ENCODE data around the gene DCLRE1C. TPM values are rescaled to one million over a fixed set of nuclear protein-coding genes. Genes with fewer than 3 reads are reported as not detected.

Gene DCLRE1C
- total and polyA plus RNA-seq, 5 experiments from 2014 or later, result 15.8 to 32.4 (median 20.5) TPM

GRCh38 chr10:14906765-14907164 is 47.1 kb downstream of the DCLRE1C start:
- DNase-seq (no peak), ATAC-seq (no peak)
- POLR2A ChIA-PET, result no interaction called here
- H3K4me1 Mint-ChIP-seq, result peaks cover 8 to 15% (median 11%) of the 10 kb centered on the region in 4 donors
- no peaks in the 10 kb centered on the region for H3K27me3 Mint-ChIP-seq
- H3K36me3 Mint-ChIP-seq, result peaks cover 12 to 48% (median 43%) of the 10 kb centered on the region in 3 donors
- H3K9me3 Mint-ChIP-seq, result peaks cover 0 to 7% (median 3%) of the 10 kb centered on the region in 9 donors
- H3K4me3 Mint-ChIP-seq, result no peak overlapping the region
- H3K27ac Mint-ChIP-seq, result peak overlapping the region in 3 of 10 donors; percentile 4 to 32 (median 30)

DNA sequence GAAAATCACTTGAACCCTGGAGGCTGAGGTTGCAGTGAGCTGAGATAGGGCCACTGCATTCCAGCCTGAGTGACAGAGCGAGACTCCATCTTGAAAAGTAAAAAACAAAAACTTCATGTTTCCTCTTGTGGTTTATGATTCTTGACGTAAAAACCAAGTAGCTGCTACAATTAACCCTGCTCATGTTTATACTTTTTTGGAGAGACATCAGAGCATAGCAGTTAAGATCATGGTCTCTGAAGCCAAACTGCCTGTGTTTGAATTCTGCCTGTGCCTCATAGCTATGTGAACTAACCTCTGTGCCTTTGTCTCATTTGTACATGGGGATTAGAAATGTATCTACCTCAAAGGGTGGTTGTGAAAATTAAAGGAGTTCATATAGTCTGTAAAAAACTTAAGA is 48.0 kb downstream of the DCLRE1C start:
- H3K36me3 Mint-ChIP-seq, result peaks cover 12 to 40% (median 37%) of the 10 kb centered on the region in 3 donors
- H3K9me3 Mint-ChIP-seq, result peaks cover 0 to 7% (median 3%) of the 10 kb centered on the region in 9 donors
- ATAC-seq (peak; percentile 73 to 80), DNase-seq (peak in 3 of 10 donors; percentile 6 to 45 (median 33))
- no peaks in the 10 kb centered on the region for H3K27me3 Mint-ChIP-seq
- peak overlapping the region in 1 of 10 donors; percentile 10 for H3K4me3 Mint-ChIP-seq
- POLR2A ChIA-PET, result interaction anchor here (0.9 kb wide), 1 partner anchor 33 kb away, joined by 3 read pairs; no protein-coding TSS in a partner anchor
- peaks cover 5 to 11% (median 10%) of the 10 kb centered on the region in 4 donors for H3K4me1 Mint-ChIP-seq
- H3K27ac Mint-ChIP-seq, result peak overlapping the region in 8 of 10 donors; percentile 6 to 86 (median 62)

DNA sequence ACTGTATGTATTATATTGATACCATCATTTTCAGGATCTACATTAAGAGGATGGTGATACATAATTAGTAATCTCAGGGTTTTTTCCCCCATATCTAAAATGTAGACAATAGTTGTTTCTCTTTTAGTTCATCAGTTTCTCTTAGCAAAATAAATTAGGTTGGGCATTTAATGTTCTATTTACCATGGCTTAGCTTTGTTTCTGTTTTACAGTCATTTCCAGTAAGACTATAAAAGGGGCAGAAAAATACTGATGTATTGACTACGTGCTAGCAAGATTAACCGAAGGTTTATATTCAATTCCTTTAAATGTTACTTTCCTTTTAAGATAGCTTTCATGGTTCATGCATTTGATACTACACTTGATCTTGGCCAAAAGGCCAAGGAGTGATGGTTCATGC is 49.0 kb downstream of the DCLRE1C start:
- Mint-ChIP-seq H3K36me3 (peaks cover 12 to 29% (median 29%) of the 10 kb centered on the region in 3 donors), H3K27me3 (no peaks in the 10 kb centered on the region), H3K4me1 (peaks cover 3 to 11% (median 8%) of the 10 kb centered on the region in 4 donors), H3K27ac (peak overlapping the region in 3 of 10 donors; percentile 30 to 72 (median 41)), H3K4me3 (no peak overlapping the region), H3K9me3 (peaks cover 0 to 7% (median 3%) of the 10 kb centered on the region in 9 donors)
- ATAC-seq (no peak), DNase-seq (no peak)
- POLR2A ChIA-PET, result interaction anchor here (0.6 kb wide), 1 partner anchor 43 kb away, joined by 3 read pairs; no protein-coding TSS in a partner anchor

DNA sequence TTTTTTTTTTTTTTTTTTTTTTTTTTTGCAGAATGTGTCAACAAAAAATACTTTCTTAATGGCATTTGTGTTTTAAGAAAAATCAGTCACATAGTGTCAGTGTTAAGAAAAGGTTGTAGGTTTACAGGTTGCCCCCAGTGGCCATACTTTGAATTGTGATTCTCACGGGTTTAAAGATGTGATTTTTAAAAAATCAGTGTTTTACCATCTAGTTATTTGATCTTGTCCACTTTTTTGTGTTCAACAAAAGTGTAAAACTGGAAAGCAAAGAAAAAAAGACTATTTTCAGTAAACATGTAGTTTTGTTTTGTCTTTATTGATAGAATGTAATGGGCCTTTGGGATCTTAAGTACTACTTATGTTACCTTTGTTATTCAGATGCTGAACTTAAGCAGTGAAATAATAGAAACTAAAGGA is 49.6 kb downstream of the DCLRE1C start:
- peaks cover 3 to 11% (median 8%) of the 10 kb centered on the region in 4 donors for H3K4me1 Mint-ChIP-seq

GRCh38 chr10:14891151-14891550 is 62.7 kb downstream of the DCLRE1C start:
- ATAC-seq (no peak), DNase-seq (no peak)
- peak overlapping the region in 4 of 10 donors; percentile 8 to 19 (median 14) for H3K27ac Mint-ChIP-seq
- no peaks in the 10 kb centered on the region for H3K36me3 Mint-ChIP-seq
- no peaks in the 10 kb centered on the region for H3K9me3 Mint-ChIP-seq
- no peaks in the 10 kb centered on the region for H3K27me3 Mint-ChIP-seq
- H3K4me1 Mint-ChIP-seq, result peaks cover 0 to 5% (median 2%) of the 10 kb centered on the region in 4 donors
- POLR2A ChIA-PET, result no interaction called here
- no peak overlapping the region for H3K4me3 Mint-ChIP-seq

More for the DNA sequence above, 49.6 kb downstream of the DCLRE1C start:
- H3K9me3 Mint-ChIP-seq, result peaks cover 0 to 7% (median 3%) of the 10 kb centered on the region in 9 donors
- ATAC-seq (peak; percentile 66 to 79), DNase-seq (peak in 6 of 10 donors; percentile 21 to 52 (median 32))
- peak overlapping the region in 1 of 10 donors; percentile 25 for H3K27ac Mint-ChIP-seq
- no peaks in the 10 kb centered on the region for H3K27me3 Mint-ChIP-seq
- POLR2A ChIA-PET, result interaction anchor here (0.7 kb wide), 2 partner anchors 9 to 435 kb away, joined by 4 read pairs; no protein-coding TSS in a partner anchor
- peaks cover 12 to 27% (median 24%) of the 10 kb centered on the region in 3 donors for H3K36me3 Mint-ChIP-seq
- H3K4me3 Mint-ChIP-seq, result no peak overlapping the region

DNA sequence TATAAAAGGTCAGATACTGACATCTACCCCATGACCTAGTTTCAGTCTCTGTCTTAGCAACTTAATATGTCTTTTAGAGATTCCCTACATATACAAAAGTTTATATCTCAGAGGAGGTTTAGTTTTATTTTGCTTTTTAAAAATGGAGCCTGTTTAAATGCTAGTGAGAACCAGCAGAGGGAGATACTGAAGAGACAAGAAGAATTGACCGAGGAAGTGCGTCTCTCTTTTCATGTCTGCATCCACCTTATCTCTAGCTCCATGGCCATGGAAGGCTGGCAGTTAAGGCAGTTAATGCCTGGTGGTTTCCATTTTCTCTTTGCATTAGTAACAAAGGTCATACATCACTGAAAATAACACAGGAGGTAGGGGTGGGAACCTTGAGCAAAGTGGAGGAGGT is 64.6 kb downstream of the DCLRE1C start:
- H3K27me3 Mint-ChIP-seq, result no peaks in the 10 kb centered on the region

DNA sequence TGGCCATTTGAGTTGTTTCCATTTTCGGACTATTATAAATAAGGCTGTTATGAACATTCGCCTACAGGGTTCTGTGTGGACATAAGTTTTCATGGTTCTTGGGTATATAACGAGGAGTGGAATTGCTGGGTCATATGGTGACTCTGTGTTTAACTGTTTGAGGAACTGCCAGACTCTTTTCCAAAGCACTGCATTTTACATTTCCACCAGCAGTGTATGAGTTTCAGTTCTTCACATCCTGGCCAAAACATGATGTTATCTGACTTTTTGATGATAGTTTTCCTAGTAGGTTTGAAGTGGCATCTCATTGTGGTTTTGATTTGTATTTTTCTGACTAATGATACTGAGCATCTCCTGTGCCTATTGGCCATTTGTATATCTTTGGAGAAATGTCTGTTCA is 69.8 kb downstream of the DCLRE1C start:
- POLR2A ChIA-PET, result no interaction called here
- Mint-ChIP-seq H3K4me1 (peaks cover 6 to 18% (median 15%) of the 10 kb centered on the region in 4 donors), H3K36me3 (no peaks in the 10 kb centered on the region), H3K4me3 (no peak overlapping the region), H3K9me3 (no peaks in the 10 kb centered on the region), H3K27ac (peak overlapping the region in 1 of 10 donors; percentile 24), H3K27me3 (no peaks in the 10 kb centered on the region)
- no peak for DNase-seq
- ATAC-seq, result no peak

More for the DNA sequence above, 64.6 kb downstream of the DCLRE1C start:
- peak in 1 of 10 donors; percentile 13 for DNase-seq
- Mint-ChIP-seq H3K36me3 (no peaks in the 10 kb centered on the region), H3K9me3 (no peaks in the 10 kb centered on the region), H3K4me1 (peaks cover 0 to 5% (median 2%) of the 10 kb centered on the region in 4 donors), H3K27ac (peak overlapping the region in 1 of 10 donors; percentile 16), H3K4me3 (no peak overlapping the region)
- ATAC-seq, result peak in 1 of 2 donors; percentile 32
- POLR2A ChIA-PET, result no interaction called here

GRCh38 chr10:14880229-14880628 is 73.7 kb downstream of the DCLRE1C start:
- peak overlapping the region in 9 of 10 donors; percentile 87 to 94 (median 90) for H3K4me3 Mint-ChIP-seq
- H3K27me3 Mint-ChIP-seq, result no peaks in the 10 kb centered on the region
- ATAC-seq (no peak), DNase-seq (peak in 1 of 10 donors; percentile 10)
- peak overlapping the region in 8 of 10 donors; percentile 50 to 92 (median 68) for H3K27ac Mint-ChIP-seq
- no peaks in the 10 kb centered on the region for H3K36me3 Mint-ChIP-seq
- peaks cover 13 to 37% (median 34%) of the 10 kb centered on the region in 4 donors for H3K4me1 Mint-ChIP-seq
- POLR2A ChIA-PET, result interaction anchor here (0.7 kb wide), 1 partner anchor 49 kb away, joined by 3 read pairs; no protein-coding TSS in a partner anchor
- H3K9me3 Mint-ChIP-seq, result no peaks in the 10 kb centered on the region

DNA sequence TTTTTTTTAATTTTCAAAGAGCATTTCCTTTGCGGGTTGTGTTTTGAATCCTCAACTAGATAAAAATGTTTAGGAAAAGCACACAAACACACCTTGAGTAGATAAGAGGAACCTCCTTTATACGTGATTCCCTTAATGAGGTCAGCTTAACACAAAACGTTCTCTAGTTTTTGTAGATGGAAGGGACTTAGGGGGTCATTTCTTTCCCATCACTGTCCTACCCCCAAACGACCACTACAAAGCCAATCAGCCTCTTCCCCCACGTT is 74.0 kb downstream of the DCLRE1C start:
- DNase-seq (peak in 3 of 10 donors; percentile 5 to 14 (median 10)), ATAC-seq (no peak)
- Mint-ChIP-seq H3K9me3 (no peaks in the 10 kb centered on the region), H3K4me1 (peaks cover 13 to 37% (median 34%) of the 10 kb centered on the region in 4 donors), H3K27ac (peak overlapping the region; percentile 35 to 93 (median 70)), H3K36me3 (no peaks in the 10 kb centered on the region), H3K4me3 (peak overlapping the region; percentile 87 to 94 (median 90)), H3K27me3 (no peaks in the 10 kb centered on the region)
- POLR2A ChIA-PET, result interaction anchor here (0.7 to 2.9 kb wide), 4 partner anchors 14 to 103 kb away, joined by 3 to 20 read pairs (median 4); partner anchors contain the start of gene MEIG1

- no peaks in the 10 kb centered on the region for H3K36me3 Mint-ChIP-seq
- H3K27me3 Mint-ChIP-seq, result no peaks in the 10 kb centered on the region
- H3K4me1 Mint-ChIP-seq, result peaks cover 13 to 37% (median 34%) of the 10 kb centered on the region in 4 donors
- DNase-seq, result peak in 9 of 10 donors; percentile 17 to 69 (median 47)
- POLR2A ChIA-PET, result interaction anchor here (0.7 to 2.9 kb wide), 12 partner anchors 13 to 308 kb away, joined by 3 to 30 read pairs (median 4); partner anchors contain the start of genes CDNF, DCLRE1C, HSPA14 and MEIG1
- peak overlapping the region; percentile 51 to 93 (median 84) for H3K27ac Mint-ChIP-seq
- peak; percentile 35 to 36 for ATAC-seq
- H3K9me3 Mint-ChIP-seq, result no peaks in the 10 kb centered on the region
- peak overlapping the region; percentile 87 to 94 (median 90) for H3K4me3 Mint-ChIP-seq
Measured at GRCh38 chr10:14879124-14879927, 74.6 kb downstream of the DCLRE1C start.

- Mint-ChIP-seq H3K27ac (peak within 1 kb of the TSS; percentile 66 to 98 (median 90)), H3K9me3 (no peaks in the 10 kb centered on the region), H3K4me1 (peaks cover 13 to 35% (median 34%) of the 10 kb centered on the region in 4 donors), H3K36me3 (no peaks in the 10 kb centered on the region), H3K4me3 (peak within 1 kb of the TSS; percentile 91 to 97 (median 94)), H3K27me3 (no peaks in the 10 kb centered on the region)
- ATAC-seq, result peak; percentile 84 to 85
- POLR2A ChIA-PET, result interaction anchor here (0.5 to 2.9 kb wide), 14 partner anchors 25 to 1303 kb away, joined by 3 to 30 read pairs (median 3); partner anchors contain the start of genes CDNF, DCLRE1C, HSPA14 and MEIG1
- DNase-seq, result peak; percentile 82 to 94 (median 89)
Measured at GRCh38 chr10:14878266-14879123, 75.4 kb downstream of the DCLRE1C start, which contains the start of gene SUV39H2. Gene SUV39H2, plus strand, starts transcription at chr10:14878866. Its CDS starts 23 bp downstream, at chr10:14878889.
